Upper lobe of right lung (tissue), 1 donor: ENCODE data around the gene PEX5. TPM values are rescaled to one million over a fixed set of nuclear protein-coding genes. Genes with fewer than 3 reads are reported as not detected.

Experiments used
- ATAC-seq: fragments of 200-7000 bp; cut with Tn5 transposase; one replicate; pipeline ENCODE4 v1.9.1; 2020; ENCODE audit warnings: mild to moderate bottlenecking, moderate library complexity
- DNase-seq: peaks from one replicate; pipeline ENCODE4 v3.0.0-alpha.2; 2020
- H3K27ac ChIP-seq: fragments of 200-600 bp; one replicate; pipeline ENCODE4 v1.8.0; 2022
- H3K27me3 ChIP-seq: fragments of 200-600 bp; one replicate; pipeline ENCODE4 v1.8.0; 2022; ENCODE audit warnings: mild to moderate bottlenecking
- H3K36me3 ChIP-seq: fragments of 200-600 bp; one replicate; pipeline ENCODE4 v1.8.0; 2022
- H3K4me1 ChIP-seq: fragments of 200-600 bp; one replicate; pipeline ENCODE4 v1.8.0; 2022
- H3K4me3 ChIP-seq: fragments of 200-600 bp; one replicate; pipeline ENCODE4 v1.8.0; 2022; ENCODE audit warnings: mild to moderate bottlenecking
- H3K9me3 ChIP-seq: fragments of 200-600 bp; one replicate; pipeline ENCODE4 v1.8.0; 2022
- intact Hi-C: fragments of 100-400 bp; cut with DNase I; formaldehyde crosslinking; loops from one replicate; pipeline ENCODE4 v1.11.0; 2022
- total RNA-seq: library from RNA; stranded (reverse); fragmentation: NEBNext Ultra II Directional; extraction: Animal tissue kit (Norgen Biotek cat#: 25700); gene quantifications from one replicate; pipeline ENCODE4 v1.2.1, GENCODE V29; 2021
- TF ChIP-seq, protein P1 (sequence below): fragments of 200-600 bp; IDR thresholded peaks from one replicate; pipeline ENCODE4 v1.8.0; 2022; ENCODE audit warnings: antibody characterized with exemption
- donor health status: DM: no; HTN: yes; CAD: no; lungs with severe emphysema.

The PEX5 gene
- total RNA-seq, 1 donor from 2014 or later = 46.7 TPM

DNA sequence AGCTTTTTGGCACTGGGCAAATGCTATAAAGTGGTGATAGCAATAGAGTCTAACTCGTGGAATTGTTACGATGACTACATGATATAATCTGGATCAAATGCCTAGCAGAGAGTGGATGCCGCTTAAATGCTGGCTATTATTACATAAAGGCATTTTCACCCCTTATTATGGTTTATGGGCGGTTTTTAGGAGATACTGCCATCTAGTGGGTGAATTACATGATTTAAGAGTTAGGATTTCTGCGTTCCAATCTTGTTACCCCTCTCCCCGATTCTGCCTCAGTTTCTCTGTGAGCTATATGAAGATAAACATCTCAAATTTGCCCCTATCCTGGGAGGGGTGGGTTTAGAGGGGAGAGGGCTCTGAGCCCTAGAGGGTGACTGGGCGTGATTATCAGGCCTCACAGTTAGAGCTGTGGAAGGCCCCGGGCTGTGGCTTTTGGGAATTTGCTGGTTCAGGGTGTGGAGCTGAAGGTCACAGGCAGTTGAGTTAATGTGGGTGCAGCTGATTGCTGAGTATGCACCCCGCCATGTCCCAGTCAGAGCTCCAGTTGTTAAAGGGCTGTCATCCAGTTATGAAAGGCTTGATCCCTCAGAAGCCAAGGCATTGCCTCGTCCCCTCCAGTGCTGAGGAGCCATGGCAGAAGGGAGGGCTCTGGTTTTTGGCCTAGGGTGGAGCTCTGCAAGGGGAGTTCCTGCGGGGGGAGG, 44.9 kb upstream of the PEX5 start:
- TF ChIP-seq, protein P1, sequence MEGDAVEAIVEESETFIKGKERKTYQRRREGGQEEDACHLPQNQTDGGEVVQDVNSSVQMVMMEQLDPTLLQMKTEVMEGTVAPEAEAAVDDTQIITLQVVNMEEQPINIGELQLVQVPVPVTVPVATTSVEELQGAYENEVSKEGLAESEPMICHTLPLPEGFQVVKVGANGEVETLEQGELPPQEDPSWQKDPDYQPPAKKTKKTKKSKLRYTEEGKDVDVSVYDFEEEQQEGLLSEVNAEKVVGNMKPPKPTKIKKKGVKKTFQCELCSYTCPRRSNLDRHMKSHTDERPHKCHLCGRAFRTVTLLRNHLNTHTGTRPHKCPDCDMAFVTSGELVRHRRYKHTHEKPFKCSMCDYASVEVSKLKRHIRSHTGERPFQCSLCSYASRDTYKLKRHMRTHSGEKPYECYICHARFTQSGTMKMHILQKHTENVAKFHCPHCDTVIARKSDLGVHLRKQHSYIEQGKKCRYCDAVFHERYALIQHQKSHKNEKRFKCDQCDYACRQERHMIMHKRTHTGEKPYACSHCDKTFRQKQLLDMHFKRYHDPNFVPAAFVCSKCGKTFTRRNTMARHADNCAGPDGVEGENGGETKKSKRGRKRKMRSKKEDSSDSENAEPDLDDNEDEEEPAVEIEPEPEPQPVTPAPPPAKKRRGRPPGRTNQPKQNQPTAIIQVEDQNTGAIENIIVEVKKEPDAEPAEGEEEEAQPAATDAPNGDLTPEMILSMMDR = peak; percentile 63
- DNase-seq (peak; percentile 34), ATAC-seq (peak; percentile 17)
- Histone ChIP-seq H3K27me3 (no peaks in the 10 kb centered on the region), H3K4me1 (no peaks in the 10 kb centered on the region), H3K4me3 (no peak overlapping the region), H3K36me3 (peaks cover 13% of the 10 kb centered on the region), H3K9me3 (no peaks in the 10 kb centered on the region), H3K27ac (no peak overlapping the region)
- intact Hi-C loops = no loop called here

GRCh38 chr12:7145671-7146070, 43.8 kb upstream of the PEX5 start:
- H3K4me1 ChIP-seq = no peaks in the 10 kb centered on the region
- H3K9me3 ChIP-seq = no peaks in the 10 kb centered on the region
- no peak overlapping the region for H3K4me3 ChIP-seq
- no peak overlapping the region for H3K27ac ChIP-seq
- peaks cover 18% of the 10 kb centered on the region for H3K36me3 ChIP-seq
- TF ChIP-seq, protein P1 = no peak
- ATAC-seq (no peak), DNase-seq (no peak)
- no peaks in the 10 kb centered on the region for H3K27me3 ChIP-seq
- intact Hi-C loops = no loop called here

- H3K4me1 ChIP-seq = no peaks in the 10 kb centered on the region
- DNase-seq (peak; percentile 12), ATAC-seq (no peak)
- no peaks in the 10 kb centered on the region for H3K9me3 ChIP-seq
- H3K36me3 ChIP-seq = peaks cover 18% of the 10 kb centered on the region
- H3K27ac ChIP-seq = no peak overlapping the region
- intact Hi-C loops = no loop called here
- no peak overlapping the region for H3K4me3 ChIP-seq
- TF ChIP-seq, protein P1 = no peak
- H3K27me3 ChIP-seq = no peaks in the 10 kb centered on the region
Observed at GRCh38 chr12:7146228-7146627, 43.3 kb upstream of the PEX5 start.

GRCh38 chr12:7146906-7147305, 42.6 kb upstream of the PEX5 start:
- TF ChIP-seq, protein P1 = no peak
- ATAC-seq (no peak), DNase-seq (no peak)
- no peaks in the 10 kb centered on the region for H3K4me1 ChIP-seq
- no peak overlapping the region for H3K27ac ChIP-seq
- intact Hi-C loops = no loop called here
- no peaks in the 10 kb centered on the region for H3K9me3 ChIP-seq
- H3K4me3 ChIP-seq = no peak overlapping the region
- H3K36me3 ChIP-seq = peaks cover 18% of the 10 kb centered on the region
- H3K27me3 ChIP-seq = no peaks in the 10 kb centered on the region

DNA sequence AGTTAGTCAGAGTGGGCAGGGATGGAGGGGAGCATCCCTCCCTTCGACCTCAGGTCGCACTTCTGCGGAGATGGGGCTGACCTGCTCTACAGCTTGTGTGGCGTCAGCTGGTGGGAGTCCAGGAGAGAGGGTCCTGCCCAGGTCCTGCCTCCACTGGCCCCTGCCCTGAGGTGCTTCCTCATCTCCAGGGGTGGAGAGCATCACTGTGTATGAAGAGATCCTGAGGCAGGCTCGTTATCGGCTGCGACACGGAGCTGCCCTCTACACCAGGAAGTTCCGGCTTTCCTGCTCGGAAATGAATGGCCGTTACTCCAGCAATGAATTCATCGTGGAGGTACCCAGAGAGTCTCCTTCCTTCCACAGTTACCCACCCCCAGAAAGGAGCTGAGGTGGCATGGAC, 39.1 kb upstream of the PEX5 start:
- DNase-seq (no peak), ATAC-seq (no peak)
- Histone ChIP-seq H3K27ac (peak overlapping the region; percentile 2), H3K4me1 (peaks cover 6% of the 10 kb centered on the region), H3K9me3 (no peaks in the 10 kb centered on the region), H3K4me3 (no peak overlapping the region), H3K36me3 (peaks cover 26% of the 10 kb centered on the region), H3K27me3 (no peaks in the 10 kb centered on the region)
- TF ChIP-seq, protein P1 = no peak
- intact Hi-C loops = no loop called here
